T-helper 1 cell treated with Interleukin-12 subunit alpha and Interleukin-12 subunit beta and Interleukin-4 antibody, amounts not matched to agents 30 μg/mL and 1 μg/mL, for 36 hours (primary cell): ENCODE data around the gene XYLT1.

ENCODE experiments used
- H3K27ac Mint-ChIP-seq: one replicate; pipeline ENCODE4 v1.8.0; 2021; ENCODE audit warnings: mild to moderate bottlenecking, mixed read lengths
- H3K27me3 Mint-ChIP-seq: one replicate; pipeline ENCODE4 v1.8.0; 2021; ENCODE audit warnings: low read depth, mixed read lengths
- H3K36me3 Mint-ChIP-seq: one replicate; pipeline ENCODE4 v1.8.0; 2021; ENCODE audit warnings: low read depth, mixed read lengths
- H3K4me1 Mint-ChIP-seq: one replicate; pipeline ENCODE4 v1.8.0; 2021; ENCODE audit warnings: low read depth, mixed read lengths
- H3K4me3 Mint-ChIP-seq: one replicate; pipeline ENCODE4 v1.8.0; 2021; ENCODE audit warnings: mild to moderate bottlenecking, moderate library complexity, mixed read lengths
- H3K9me3 Mint-ChIP-seq: one replicate; pipeline ENCODE4 v1.8.0; 2021; ENCODE audit warnings: mixed read lengths

Gene XYLT1

GRCh38 chr16:17367036-17367435 is 103.7 kb downstream of the XYLT1 start:
- H3K4me1 Mint-ChIP-seq, result peaks cover 87% of the 10 kb centered on the region
- peaks cover 34% of the 10 kb centered on the region for H3K36me3 Mint-ChIP-seq
- no peaks in the 10 kb centered on the region for H3K9me3 Mint-ChIP-seq
- peak overlapping the region; percentile 31 for H3K4me3 Mint-ChIP-seq
- no peaks in the 10 kb centered on the region for H3K27me3 Mint-ChIP-seq
- peak overlapping the region; percentile 82 for H3K27ac Mint-ChIP-seq

- Mint-ChIP-seq H3K4me1 (peaks cover 85% of the 10 kb centered on the region), H3K27me3 (no peaks in the 10 kb centered on the region), H3K4me3 (no peak overlapping the region), H3K9me3 (no peaks in the 10 kb centered on the region), H3K27ac (peak overlapping the region; percentile 82), H3K36me3 (peaks cover 34% of the 10 kb centered on the region)
Measured at GRCh38 chr16:17366299-17366961, 104.3 kb downstream of the XYLT1 start.

GRCh38 chr16:17365591-17366298 is 105.0 kb downstream of the XYLT1 start:
- Mint-ChIP-seq H3K9me3 (no peaks in the 10 kb centered on the region), H3K4me1 (peaks cover 85% of the 10 kb centered on the region), H3K27ac (peak overlapping the region; percentile 64), H3K4me3 (peak overlapping the region; percentile 28), H3K36me3 (peaks cover 36% of the 10 kb centered on the region), H3K27me3 (no peaks in the 10 kb centered on the region)

- Mint-ChIP-seq H3K9me3 (no peaks in the 10 kb centered on the region), H3K36me3 (peaks cover 36% of the 10 kb centered on the region), H3K4me3 (no peak overlapping the region), H3K27me3 (no peaks in the 10 kb centered on the region), H3K4me1 (peaks cover 85% of the 10 kb centered on the region), H3K27ac (peak overlapping the region; percentile 64)
Measured at GRCh38 chr16:17365211-17365541, 105.6 kb downstream of the XYLT1 start.

- Mint-ChIP-seq H3K9me3 (no peaks in the 10 kb centered on the region), H3K27ac (peak overlapping the region; percentile 81), H3K36me3 (peaks cover 36% of the 10 kb centered on the region), H3K4me1 (peaks cover 85% of the 10 kb centered on the region), H3K4me3 (peak overlapping the region; percentile 62), H3K27me3 (no peaks in the 10 kb centered on the region)
Measured at GRCh38 chr16:17364319-17365210, 106.2 kb downstream of the XYLT1 start.

GRCh38 chr16:17362946-17363345 is 107.8 kb downstream of the XYLT1 start:
- Mint-ChIP-seq H3K4me1 (peaks cover 89% of the 10 kb centered on the region), H3K36me3 (peaks cover 39% of the 10 kb centered on the region), H3K4me3 (no peak overlapping the region), H3K9me3 (no peaks in the 10 kb centered on the region), H3K27ac (peak overlapping the region; percentile 69), H3K27me3 (no peaks in the 10 kb centered on the region)

- peaks cover 87% of the 10 kb centered on the region for H3K4me1 Mint-ChIP-seq
- peaks cover 43% of the 10 kb centered on the region for H3K36me3 Mint-ChIP-seq
- peak overlapping the region; percentile 70 for H3K27ac Mint-ChIP-seq
Measured at GRCh38 chr16:17362183-17362582, 108.6 kb downstream of the XYLT1 start.

GRCh38 chr16:17360693-17361122 is 110.1 kb downstream of the XYLT1 start:
- peak overlapping the region; percentile 73 for H3K27ac Mint-ChIP-seq
- no peak overlapping the region for H3K4me3 Mint-ChIP-seq
- peaks cover 78% of the 10 kb centered on the region for H3K4me1 Mint-ChIP-seq

More at GRCh38 chr16:17362183-17362582, 108.6 kb downstream of the XYLT1 start:
- no peaks in the 10 kb centered on the region for H3K27me3 Mint-ChIP-seq
- no peaks in the 10 kb centered on the region for H3K9me3 Mint-ChIP-seq
- no peak overlapping the region for H3K4me3 Mint-ChIP-seq

GRCh38 chr16:17359788-17360390 is 110.9 kb downstream of the XYLT1 start:
- peaks cover 40% of the 10 kb centered on the region for H3K36me3 Mint-ChIP-seq
- no peaks in the 10 kb centered on the region for H3K27me3 Mint-ChIP-seq
- H3K4me1 Mint-ChIP-seq, result peaks cover 70% of the 10 kb centered on the region
- peak overlapping the region; percentile 17 for H3K4me3 Mint-ChIP-seq
- H3K27ac Mint-ChIP-seq, result peak overlapping the region; percentile 80
- no peaks in the 10 kb centered on the region for H3K9me3 Mint-ChIP-seq

More at GRCh38 chr16:17360693-17361122, 110.1 kb downstream of the XYLT1 start:
- no peaks in the 10 kb centered on the region for H3K27me3 Mint-ChIP-seq
- no peaks in the 10 kb centered on the region for H3K9me3 Mint-ChIP-seq
- H3K36me3 Mint-ChIP-seq, result peaks cover 39% of the 10 kb centered on the region

- H3K4me3 Mint-ChIP-seq, result no peak overlapping the region
- peaks cover 66% of the 10 kb centered on the region for H3K4me1 Mint-ChIP-seq
- H3K27ac Mint-ChIP-seq, result peak overlapping the region; percentile 3
- no peaks in the 10 kb centered on the region for H3K27me3 Mint-ChIP-seq
- peaks cover 43% of the 10 kb centered on the region for H3K36me3 Mint-ChIP-seq
- H3K9me3 Mint-ChIP-seq, result no peaks in the 10 kb centered on the region
Measured at GRCh38 chr16:17358846-17359245, 111.9 kb downstream of the XYLT1 start.

- H3K27ac Mint-ChIP-seq, result peak overlapping the region; percentile 3
- H3K9me3 Mint-ChIP-seq, result no peaks in the 10 kb centered on the region
- H3K36me3 Mint-ChIP-seq, result peaks cover 47% of the 10 kb centered on the region
- no peak overlapping the region for H3K4me3 Mint-ChIP-seq
- H3K27me3 Mint-ChIP-seq, result no peaks in the 10 kb centered on the region
- H3K4me1 Mint-ChIP-seq, result peaks cover 68% of the 10 kb centered on the region
Measured at GRCh38 chr16:17358355-17358754, 112.4 kb downstream of the XYLT1 start.

- H3K4me3 Mint-ChIP-seq, result no peak overlapping the region
- H3K27me3 Mint-ChIP-seq, result no peaks in the 10 kb centered on the region
- H3K27ac Mint-ChIP-seq, result no peak overlapping the region
- H3K4me1 Mint-ChIP-seq, result peaks cover 65% of the 10 kb centered on the region
- no peaks in the 10 kb centered on the region for H3K9me3 Mint-ChIP-seq
- H3K36me3 Mint-ChIP-seq, result peaks cover 46% of the 10 kb centered on the region
Measured at GRCh38 chr16:17357307-17358062, 113.3 kb downstream of the XYLT1 start.

GRCh38 chr16:17356243-17356933 is 114.4 kb downstream of the XYLT1 start:
- H3K4me3 Mint-ChIP-seq, result no peak overlapping the region
- peaks cover 67% of the 10 kb centered on the region for H3K4me1 Mint-ChIP-seq
- H3K27ac Mint-ChIP-seq, result no peak overlapping the region

More at GRCh38 chr16:17356243-17356933, 114.4 kb downstream of the XYLT1 start:
- peaks cover 48% of the 10 kb centered on the region for H3K36me3 Mint-ChIP-seq
- H3K27me3 Mint-ChIP-seq, result no peaks in the 10 kb centered on the region
- H3K9me3 Mint-ChIP-seq, result no peaks in the 10 kb centered on the region
